NAMALWA (cell line): ENCODE data around the gene CALCOCO1.
"Not testable (repeated sequence)": the region's sequence is repeated elsewhere in the genome, so short reads cannot be mapped to it uniquely, and the experiment has no call there.

Experiments
- DNase-seq: peaks from one replicate; pipeline ENCODE4 v3.0.0-alpha.2; 2015; ENCODE audit warnings: low spot score

CALCOCO1 gene

DNA sequence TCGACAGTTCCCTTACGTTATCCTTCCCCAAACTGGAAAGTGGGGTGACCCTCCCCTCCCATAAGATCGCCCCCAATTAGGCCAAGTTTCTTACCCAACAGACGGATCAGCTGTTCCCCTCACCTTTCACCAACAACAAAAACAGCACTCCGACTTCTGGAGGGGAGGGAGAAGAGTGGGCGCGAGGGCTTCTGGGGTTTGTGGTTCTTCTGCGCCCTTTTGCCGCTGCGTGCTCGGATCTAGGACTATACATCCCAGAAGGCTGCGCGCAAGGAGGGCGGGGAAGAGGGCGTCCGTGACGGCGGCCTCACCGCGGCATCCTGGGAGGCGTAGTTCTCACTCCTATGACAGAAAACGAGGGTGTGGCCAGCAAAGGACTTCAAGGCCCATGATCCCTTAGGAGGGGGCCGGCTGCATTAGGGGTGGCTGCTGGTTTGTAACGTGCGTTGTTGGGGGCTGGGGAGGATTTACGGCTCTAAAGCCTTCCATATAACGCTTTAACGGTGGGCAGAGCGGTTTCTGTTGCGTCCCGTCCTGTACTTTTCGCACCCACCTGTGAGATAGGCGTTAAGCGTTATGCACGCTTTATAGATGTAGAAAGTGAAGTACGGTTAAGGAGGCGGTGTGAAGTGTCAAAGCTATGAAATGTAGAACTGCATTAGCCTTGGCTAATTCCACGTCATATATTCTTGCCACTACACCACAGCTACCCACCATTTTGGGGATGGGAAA is at the start of gene CALCOCO1:
Gene CALCOCO1, minus strand, starts transcription at position 143 of the 732 bp plus-strand sequence. CDS start 2,210 bp downstream, outside the sequence.
- peak; percentile 99 for DNase-seq

- DNase-seq = no peak
Measured at GRCh38 chr12:53776872-53777271, 49.6 kb upstream of the CALCOCO1 start.

- DNase-seq = no peak
Measured at GRCh38 chr12:53775478-53776145, 48.4 kb upstream of the CALCOCO1 start.

DNA sequence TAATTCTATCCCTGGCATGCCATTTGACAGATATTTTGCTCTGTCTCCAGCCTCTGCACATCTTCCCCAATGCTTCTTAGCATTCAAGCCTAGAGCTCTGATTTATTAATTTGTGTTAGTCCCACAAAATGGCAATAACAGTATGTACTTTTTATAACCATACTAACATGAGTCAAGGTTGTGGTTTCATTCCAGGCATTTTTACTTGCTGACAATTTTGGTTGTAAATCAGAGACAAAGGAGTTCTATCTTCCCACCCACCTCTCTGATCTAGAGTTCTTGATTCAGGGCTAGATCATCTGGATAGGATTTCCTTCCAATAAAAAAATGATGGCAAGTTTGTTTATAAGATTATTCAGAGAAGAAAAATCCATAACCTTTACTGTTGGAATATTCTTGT is 43.0 kb upstream of the CALCOCO1 start:
- DNase-seq = no peak

- no peak for DNase-seq
Measured at GRCh38 chr12:53768976-53769375, 41.7 kb upstream of the CALCOCO1 start.

DNA sequence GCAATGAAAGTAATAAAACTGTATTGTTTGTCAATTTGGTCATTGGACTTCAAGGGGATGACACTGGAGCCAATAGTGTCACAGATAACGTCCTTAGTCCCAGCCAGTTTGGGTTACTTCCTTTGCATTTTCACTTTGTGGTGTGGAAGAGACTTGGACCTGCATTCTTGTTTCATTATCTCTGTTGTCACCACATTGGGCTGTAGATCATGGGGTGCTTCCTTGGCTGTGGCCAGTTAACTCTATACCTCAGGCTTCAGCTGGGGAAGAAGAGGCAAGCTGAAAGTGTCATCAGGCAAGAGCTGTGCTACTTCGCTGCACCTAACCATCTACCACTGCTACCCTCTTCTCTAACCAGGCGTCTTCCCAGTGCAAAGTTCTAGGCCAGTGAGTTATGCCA is 39.6 kb upstream of the CALCOCO1 start:
- DNase-seq = no peak

- no peak for DNase-seq
Measured at GRCh38 chr12:53765891-53766290, 38.6 kb upstream of the CALCOCO1 start.

DNA sequence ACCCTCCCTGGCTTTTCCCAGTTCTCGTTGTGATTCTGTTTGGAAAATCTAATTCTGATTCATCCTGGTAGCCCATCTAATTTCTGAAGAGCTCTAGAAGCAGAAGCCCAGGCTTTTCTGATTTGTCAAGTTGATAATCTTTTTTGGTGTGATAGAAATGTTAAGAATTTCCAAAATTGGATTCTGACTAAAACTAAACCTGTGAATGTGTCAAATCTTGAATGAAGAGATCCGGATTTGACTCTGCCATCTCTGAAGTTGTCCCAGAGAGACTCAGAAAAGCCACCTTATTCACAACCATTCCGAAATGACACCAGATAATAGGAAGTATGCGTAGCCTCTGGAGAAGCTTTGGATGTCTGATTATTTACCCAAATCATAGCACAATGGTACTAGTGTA is 37.4 kb upstream of the CALCOCO1 start:
- DNase-seq = no peak

DNA sequence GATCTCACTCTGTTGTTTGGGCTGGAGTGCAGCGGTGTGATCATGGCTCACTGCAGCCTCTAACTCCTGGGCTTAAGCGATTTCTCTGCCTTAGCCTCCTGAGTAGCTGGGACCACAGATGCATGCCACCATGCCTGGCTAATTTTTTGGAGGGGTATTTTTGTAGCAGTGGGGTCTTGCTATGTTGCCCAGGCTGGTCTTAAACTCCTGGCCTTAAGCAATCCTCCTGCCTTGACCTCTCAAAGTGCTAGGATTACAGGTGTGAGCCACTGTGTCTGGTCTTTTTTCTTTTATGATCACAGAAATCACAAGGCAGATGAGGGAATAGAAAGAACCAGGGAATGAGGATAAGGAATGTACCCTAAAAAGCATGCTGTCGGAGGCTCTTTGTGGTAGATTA is 35.5 kb upstream of the CALCOCO1 start:
- DNase-seq = not testable (repeated sequence)

GRCh38 chr12:53761306-53761705 is 34.1 kb upstream of the CALCOCO1 start:
- DNase-seq = no peak

DNA sequence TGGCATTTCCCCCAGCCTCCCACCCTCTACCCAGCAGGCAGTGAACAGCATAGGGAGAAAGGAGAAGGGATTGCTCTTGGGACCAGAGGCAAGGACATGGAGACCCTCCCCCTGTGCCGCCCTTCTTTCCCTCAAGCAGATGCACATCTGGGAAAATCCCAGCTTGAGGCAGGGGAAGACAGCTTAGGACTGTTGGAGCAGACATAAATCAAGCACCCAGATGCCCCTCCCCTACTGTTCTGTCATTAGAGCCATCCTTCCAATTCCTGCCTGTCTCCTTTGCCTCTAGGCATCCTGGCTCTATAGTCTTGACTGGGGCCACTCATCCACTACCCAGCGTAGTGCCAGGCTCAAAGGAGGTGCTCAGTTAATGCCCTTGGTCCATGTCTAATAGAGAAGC is 32.0 kb upstream of the CALCOCO1 start:
- no peak for DNase-seq

DNA sequence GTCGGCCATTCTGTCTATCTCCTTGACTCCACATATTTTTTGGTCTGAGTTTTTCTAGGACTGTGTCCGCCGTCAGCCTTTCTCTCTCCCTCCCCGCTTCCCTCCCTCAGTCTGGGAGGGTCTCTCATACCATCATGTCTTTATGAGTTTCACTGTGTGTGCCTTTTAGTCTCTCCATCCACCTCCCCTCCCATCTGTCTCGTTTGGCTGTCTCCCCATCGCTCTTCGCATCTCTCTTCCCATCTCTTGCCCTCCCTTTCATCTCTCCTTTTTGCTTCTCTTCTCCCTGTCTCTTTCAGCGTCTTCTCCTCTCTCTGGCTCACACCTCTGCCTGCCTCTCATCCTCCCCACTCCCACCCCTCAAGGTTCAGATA is 31.5 kb upstream of the CALCOCO1 start:
- no peak for DNase-seq

DNA sequence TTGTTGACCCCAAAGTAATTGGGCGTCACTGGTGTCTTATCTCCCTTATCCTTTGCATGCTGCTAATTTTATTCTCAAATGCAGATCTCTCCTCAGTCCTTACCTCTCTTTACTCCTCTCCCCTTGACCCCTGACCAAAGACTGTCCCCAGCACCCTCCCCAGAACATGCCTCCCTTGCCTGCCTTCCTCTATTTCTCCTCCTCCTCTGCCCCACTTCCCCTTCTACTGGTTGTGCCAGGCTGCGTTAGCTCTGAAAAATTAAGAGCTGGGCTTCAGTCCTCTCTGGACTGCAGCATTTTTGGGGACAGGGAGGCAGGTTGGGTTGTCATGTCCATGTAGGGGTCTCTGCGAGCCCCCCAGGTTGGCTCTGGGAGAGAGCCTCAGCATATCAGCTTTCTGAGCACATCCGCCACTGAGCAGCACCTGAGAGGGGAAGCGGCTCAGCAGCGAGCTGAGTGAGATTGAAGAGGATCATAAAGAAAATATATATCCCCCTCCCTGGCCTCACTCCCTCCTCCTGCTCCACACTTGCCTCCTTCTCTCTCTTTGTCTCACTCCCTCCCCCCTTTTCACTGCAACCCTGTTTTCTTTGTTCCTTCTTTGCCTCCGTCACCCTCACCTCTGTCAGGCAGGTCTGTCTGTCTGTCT is 31.0 kb upstream of the CALCOCO1 start:
- no peak for DNase-seq

GRCh38 chr12:53757101-53757770 is 30.0 kb upstream of the CALCOCO1 start:
- DNase-seq = peak; percentile 85

DNA sequence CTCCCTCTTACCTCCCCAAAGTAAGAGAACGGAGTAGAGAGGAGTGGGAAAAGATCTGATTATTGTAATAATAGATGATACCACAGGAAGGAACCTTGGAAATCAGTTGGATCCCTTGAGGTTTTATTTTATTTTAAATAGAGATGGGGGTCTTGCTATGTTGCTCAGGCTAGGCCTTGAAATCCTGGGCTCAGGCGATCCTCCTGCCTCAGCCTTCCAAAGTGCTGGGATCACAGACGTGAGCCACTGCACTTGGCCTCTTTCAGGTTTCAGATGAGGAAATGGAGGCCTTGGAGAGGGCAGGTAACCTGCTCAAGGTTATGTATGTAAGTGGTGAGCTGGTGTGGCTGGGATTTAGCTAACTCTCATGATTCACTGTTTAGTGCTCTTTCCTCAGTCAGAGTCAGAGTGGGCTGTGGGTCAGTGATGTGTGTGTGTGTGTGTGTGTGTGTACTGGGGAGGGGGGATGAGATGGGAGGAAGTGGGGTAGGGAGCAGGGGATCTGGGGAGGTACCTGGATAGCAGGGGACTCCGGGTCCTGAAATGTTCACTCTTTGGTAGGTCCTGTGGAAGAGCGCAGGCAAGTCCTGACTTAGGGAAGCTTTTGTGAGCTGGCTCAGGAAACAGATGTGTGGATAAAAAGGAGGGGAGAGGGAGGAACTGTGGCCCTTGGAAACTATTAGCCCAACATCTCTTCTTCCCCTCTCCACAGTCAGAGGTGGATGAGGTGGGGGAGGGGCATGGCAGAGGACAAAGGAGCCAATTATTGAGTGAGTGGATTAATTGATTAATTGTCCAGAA is 29.2 kb upstream of the CALCOCO1 start:
- DNase-seq = no peak

DNA sequence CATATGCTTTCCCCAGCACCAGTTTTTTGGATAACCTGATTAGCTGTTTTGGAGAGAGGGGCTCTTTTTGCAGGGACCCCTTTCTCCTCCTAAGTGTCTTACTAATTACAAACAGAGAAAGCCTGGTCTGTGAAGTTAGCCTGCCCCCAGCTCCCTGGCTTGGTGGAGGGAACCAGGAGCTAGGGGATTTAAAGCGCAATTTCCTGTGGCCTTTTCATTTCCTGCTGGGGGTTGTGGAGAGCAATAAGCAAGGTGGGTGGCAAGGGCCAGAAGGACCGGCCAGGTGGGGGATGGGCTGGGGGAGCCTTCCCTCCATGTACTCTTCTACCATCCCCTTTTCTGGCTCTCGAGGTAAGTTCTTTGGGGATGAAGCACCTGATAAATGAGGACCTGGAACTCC is 28.6 kb upstream of the CALCOCO1 start:
- DNase-seq = no peak

- peak; percentile 54 for DNase-seq
Measured at GRCh38 chr12:53755451-53755891, 28.2 kb upstream of the CALCOCO1 start.

GRCh38 chr12:53754633-53755264 is 27.5 kb upstream of the CALCOCO1 start:
- DNase-seq = peak; percentile 55

GRCh38 chr12:53754188-53754585 is 26.9 kb upstream of the CALCOCO1 start:
- peak; percentile 90 for DNase-seq

DNA sequence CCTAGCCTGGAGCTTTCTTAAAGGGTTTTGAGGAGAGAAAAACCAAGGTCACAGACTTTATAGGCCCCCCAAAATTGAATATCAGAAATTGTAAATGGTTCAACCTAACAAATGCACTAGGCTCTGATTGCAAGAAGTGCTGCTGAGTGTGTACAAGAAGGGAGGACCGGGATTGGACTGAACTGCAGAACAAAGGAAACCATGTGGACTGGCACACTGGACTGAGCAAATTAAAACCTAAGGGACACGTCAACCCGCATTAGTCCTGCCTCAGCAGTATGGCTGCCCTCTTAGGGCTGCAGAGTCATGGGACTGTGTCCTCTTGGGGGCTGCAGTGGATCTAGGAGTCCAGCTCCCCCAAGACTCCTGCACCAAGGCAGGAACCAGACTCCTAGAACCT is 25.4 kb upstream of the CALCOCO1 start:
- peak; percentile 23 for DNase-seq

DNA sequence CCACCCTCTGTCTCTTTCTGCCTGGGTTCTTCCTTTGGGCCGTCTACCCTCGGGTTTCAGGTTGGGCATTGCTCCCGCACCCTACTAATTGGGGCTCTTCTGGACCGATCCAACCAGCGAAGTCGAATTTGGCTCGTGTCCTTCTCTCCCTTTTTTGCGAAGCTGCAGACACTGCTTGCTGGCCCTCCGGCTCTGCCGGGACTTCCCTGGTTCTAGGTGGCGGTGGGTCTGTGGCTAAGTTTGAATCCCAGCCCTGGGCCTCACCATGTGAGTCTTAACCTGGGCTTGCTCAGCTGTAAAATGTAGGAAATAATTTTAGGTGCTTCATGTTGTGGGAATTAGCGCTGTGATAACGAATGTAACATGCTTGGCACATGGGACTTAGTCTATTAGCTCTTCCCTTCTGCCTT is 24.9 kb upstream of the CALCOCO1 start:
- no peak for DNase-seq
